AG04450 (cell line): ENCODE results near the gene ZDHHC16. TPM values are rescaled to one million over a fixed set of nuclear protein-coding genes. Genes with fewer than 3 reads are reported as not detected.
"Not testable (repeated sequence)": the region's sequence is repeated elsewhere in the genome, so short reads cannot be mapped to it uniquely, and the experiment has no call there.

Experiments used
- CTCF ChIA-PET: fragments of 300-600, 350-600 bp; formaldehyde crosslinking; extraction: SDS; loops from one replicate; lab custom pipeline; 2022; ENCODE audit warnings: antibody characterized with exemption, inconsistent platforms; lab: Charles Lee
- POLR2A ChIA-PET: fragments of 350-600 bp; formaldehyde crosslinking; extraction: SDS; loops from one replicate; lab custom pipeline; 2021; ENCODE audit warnings: antibody characterized with exemption, inconsistent platforms; lab: Yijun Ruan, JAX
- DNase-seq: peaks from one replicate; pipeline ENCODE4 v3.0.0-alpha.2; 2011; ENCODE audit warnings: low read depth, low spot score
- H3K27ac ChIP-seq: one replicate; pipeline ENCODE4 v1.5.1; 2012; ENCODE audit warnings: low read depth, low read length, control low read depth
- H3K27me3 ChIP-seq: one replicate; pipeline ENCODE4 v1.6.0; 2012; ENCODE audit warnings: low read length; ENCODE audit not compliant: control insufficient read depth, insufficient read depth
- H3K4me3 ChIP-seq: 2 replicates; pipeline ENCODE4 v1.5.1; 2011; ENCODE audit warnings: mild to moderate bottlenecking, low read depth, low read length, control low read depth
- H3K9me3 ChIP-seq: 2 replicates; pipeline ENCODE4 v1.5.1; 2012; ENCODE audit warnings: low read length; ENCODE audit not compliant: control insufficient read depth, insufficient read depth
- polyA plus RNA-seq: library from polyadenylated mRNA; depleted of rRNA; stranded (reverse); fragments of >200 nt; gene quantifications from 2 replicates; pipeline ENCODE4 v1.2.3, GENCODE V29; 2011
- TF ChIP-seq, protein P1 (sequence below): IDR thresholded peaks from 2 replicates; pipeline ENCODE4 v1.5.1; 2011; ENCODE audit warnings: low read depth, low read length, control low read depth, inconsistent platforms

Gene ZDHHC16
- polyA plus RNA-seq, 1 experiment: 64.5 TPM

DNA sequence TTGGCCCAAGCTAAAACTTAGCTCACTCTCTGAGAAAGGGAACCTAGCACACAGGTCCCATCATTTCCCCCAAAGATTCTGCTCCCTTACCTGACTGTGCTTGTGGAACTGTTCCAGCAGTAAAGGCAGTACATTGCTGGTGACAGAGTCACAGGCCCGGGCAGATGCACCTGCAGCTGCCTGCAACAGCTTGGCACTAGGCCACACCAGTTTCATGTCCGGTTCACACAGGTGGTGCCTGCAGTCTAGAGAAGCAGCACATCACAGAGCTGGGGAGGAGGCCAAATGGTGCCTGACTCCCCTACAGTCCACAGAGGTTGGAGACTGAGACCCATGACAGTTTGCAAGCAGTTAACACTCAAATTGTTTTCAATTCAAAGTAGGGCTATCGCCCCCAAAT, 22.2 kb downstream of the ZDHHC16 start:
- no peak overlapping the region for H3K4me3 ChIP-seq
- no peak overlapping the region for H3K27ac ChIP-seq
- no peaks in the 10 kb centered on the region for H3K27me3 ChIP-seq
- ChIA-PET CTCF (interaction anchor here (1.5 to 1.8 kb wide), 2 partner anchors 9 to 145 kb away, joined by 4 to 7 read pairs; no protein-coding TSS in a partner anchor), POLR2A (no interaction called here)
- H3K9me3 ChIP-seq: no peaks in the 10 kb centered on the region
- DNase-seq: no peak
- TF ChIP-seq, protein P1, sequence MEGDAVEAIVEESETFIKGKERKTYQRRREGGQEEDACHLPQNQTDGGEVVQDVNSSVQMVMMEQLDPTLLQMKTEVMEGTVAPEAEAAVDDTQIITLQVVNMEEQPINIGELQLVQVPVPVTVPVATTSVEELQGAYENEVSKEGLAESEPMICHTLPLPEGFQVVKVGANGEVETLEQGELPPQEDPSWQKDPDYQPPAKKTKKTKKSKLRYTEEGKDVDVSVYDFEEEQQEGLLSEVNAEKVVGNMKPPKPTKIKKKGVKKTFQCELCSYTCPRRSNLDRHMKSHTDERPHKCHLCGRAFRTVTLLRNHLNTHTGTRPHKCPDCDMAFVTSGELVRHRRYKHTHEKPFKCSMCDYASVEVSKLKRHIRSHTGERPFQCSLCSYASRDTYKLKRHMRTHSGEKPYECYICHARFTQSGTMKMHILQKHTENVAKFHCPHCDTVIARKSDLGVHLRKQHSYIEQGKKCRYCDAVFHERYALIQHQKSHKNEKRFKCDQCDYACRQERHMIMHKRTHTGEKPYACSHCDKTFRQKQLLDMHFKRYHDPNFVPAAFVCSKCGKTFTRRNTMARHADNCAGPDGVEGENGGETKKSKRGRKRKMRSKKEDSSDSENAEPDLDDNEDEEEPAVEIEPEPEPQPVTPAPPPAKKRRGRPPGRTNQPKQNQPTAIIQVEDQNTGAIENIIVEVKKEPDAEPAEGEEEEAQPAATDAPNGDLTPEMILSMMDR: no peak

DNA sequence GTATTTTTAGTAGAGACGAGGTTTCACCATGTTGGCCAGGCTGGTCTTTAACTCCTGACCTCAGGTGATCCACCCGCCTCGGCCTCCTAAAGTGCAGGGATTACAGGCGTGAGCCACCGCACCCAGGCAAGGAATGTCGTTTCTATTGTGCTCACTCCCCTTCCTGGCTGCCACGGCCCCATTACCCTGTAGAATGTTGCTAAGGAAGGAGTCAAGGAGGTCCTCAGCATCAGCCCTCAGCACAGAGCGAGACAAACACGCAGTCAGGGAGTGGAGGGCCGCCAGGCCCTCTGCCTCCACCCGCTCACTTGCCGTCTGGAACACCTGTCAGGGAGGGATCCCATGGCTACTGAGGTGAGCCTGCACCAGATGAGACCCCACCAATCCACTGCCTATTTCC, 22.8 kb downstream of the ZDHHC16 start:
- H3K27me3 ChIP-seq, H3K9me3 ChIP-seq, POLR2A ChIA-PET, H3K4me3 ChIP-seq, H3K27ac ChIP-seq, DNase-seq, CTCF ChIA-PET: not testable (repeated sequence)

DNA sequence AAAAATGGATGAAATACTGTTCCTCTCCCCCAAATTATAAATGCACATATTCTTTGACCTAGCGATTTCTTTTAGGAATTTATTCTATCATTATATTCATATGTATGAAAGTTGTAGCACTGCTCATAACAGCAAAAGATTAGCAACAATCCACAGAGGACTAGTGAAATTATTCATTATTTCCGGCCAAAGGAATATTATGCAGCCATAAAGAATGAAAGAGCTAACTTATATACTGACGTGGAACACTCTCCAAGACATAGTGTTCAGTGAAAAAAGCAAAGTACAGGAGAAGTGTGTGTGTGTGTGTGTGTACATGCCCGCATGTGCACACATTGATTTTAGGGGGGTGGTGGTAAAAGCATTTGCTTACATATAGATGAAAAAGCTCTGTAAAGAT, 28.9 kb downstream of the ZDHHC16 start:
- TF ChIP-seq, protein P1: no peak
- POLR2A ChIA-PET: no interaction called here

DNA sequence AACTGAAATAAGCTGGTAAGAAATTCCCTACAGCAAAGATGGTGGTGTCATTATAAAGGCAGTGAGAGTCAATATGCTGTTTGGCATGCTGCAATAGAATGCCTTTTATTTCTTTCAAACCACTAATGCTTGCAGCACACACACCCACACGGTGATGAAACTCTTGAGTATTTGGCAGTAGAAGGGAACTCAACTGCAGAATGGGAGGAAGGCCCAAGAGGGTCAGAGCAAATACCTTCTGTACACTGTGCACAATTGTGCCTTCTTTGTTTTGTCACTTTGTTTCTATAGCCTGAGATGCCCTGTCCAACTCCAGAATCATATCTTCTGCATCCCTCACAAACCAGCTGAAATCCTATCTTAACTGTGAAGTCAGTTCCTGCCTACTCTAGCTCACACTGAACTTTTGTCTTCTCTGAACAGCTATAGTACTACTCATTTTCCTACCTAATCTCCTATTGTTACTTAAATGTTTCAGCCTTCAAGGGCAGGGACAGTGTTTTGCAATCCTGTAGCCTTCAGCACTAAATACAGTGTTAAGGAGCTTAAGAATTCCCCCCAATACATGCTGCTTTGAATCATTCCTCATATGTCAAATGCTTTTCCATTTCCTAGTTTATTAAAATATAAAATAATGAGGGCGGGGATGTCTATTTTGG, 30.1 kb downstream of the ZDHHC16 start:
- ChIA-PET CTCF (interaction anchor here (0.6 to 3.1 kb wide), 4 partner anchors 8 to 78 kb away, joined by 3 to 14 read pairs (median 4); no protein-coding TSS in a partner anchor), POLR2A (no interaction called here)
- H3K4me3 ChIP-seq: no peak overlapping the region
- no peaks in the 10 kb centered on the region for H3K9me3 ChIP-seq
- no peak for DNase-seq
- no peak overlapping the region for H3K27ac ChIP-seq
- H3K27me3 ChIP-seq: no peaks in the 10 kb centered on the region
- TF ChIP-seq, protein P1: no peak

More for the DNA sequence above, 28.9 kb downstream of the ZDHHC16 start:
- Histone ChIP-seq H3K4me3 (no peak overlapping the region), H3K27ac (no peak overlapping the region), H3K9me3 (no peaks in the 10 kb centered on the region), H3K27me3 (no peaks in the 10 kb centered on the region)
- no peak for DNase-seq
- CTCF ChIA-PET: interaction anchor here (0.6 to 3.1 kb wide), 4 partner anchors 11 to 175 kb away, joined by 3 to 17 read pairs (median 9); partner anchors contain the start of gene ANKRD2

DNA sequence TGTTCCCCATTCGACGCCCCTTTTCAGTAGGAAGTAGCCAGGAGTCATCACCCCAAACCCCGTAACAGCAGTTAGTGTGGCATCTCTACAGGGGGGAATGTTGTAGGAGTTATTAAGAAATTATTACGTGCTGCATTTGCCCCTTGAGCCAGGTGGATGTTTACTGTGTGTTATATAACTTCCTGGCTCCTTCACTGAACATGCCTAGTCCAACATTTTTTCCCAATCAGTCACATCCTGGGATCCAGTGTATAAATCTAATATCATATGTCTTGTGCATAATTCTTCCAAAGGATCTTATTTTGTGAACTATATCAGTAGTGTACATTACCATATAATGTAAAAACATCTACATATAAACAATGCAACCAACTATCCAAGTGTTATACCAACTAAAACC, 33.4 kb downstream of the ZDHHC16 start:
- CTCF ChIA-PET: interaction anchor here (0.7 kb wide), 1 partner anchor 13 kb away, joined by 3 read pairs; no protein-coding TSS in a partner anchor

DNA sequence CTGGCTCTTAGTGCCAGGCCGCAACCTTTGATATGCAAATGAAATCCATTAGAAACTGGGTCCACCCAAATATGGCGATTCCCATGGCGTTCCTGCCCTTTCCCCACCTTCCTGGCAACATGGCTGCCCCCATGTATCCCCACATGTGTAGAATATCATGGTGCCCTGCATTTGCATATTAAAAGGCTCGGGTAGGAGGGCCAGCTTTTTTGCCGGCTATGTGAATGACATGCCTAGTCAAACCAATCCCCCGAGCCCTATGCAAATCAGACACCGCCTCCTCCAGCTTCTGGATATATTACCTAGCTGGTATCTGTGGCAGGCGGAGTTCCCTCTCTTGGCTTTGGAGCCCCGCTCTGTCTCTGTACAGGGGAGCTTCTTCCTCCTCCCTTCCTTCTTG, 34.0 kb downstream of the ZDHHC16 start:
- no peak overlapping the region for H3K27ac ChIP-seq
- POLR2A ChIA-PET: no interaction called here
- no peak overlapping the region for H3K4me3 ChIP-seq
- H3K9me3 ChIP-seq: no peaks in the 10 kb centered on the region
- TF ChIP-seq, protein P1: no peak
- DNase-seq: no peak
- H3K27me3 ChIP-seq: no peaks in the 10 kb centered on the region
- CTCF ChIA-PET: interaction anchor here (0.7 kb wide), 1 partner anchor 13 kb away, joined by 3 read pairs; no protein-coding TSS in a partner anchor

More for the DNA sequence above, 33.4 kb downstream of the ZDHHC16 start:
- H3K27ac ChIP-seq, H3K4me3 ChIP-seq, DNase-seq, POLR2A ChIA-PET, H3K27me3 ChIP-seq, H3K9me3 ChIP-seq: not testable (repeated sequence)
